K562 (cell line): ENCODE measurements around the gene LLGL1.

Source experiments
- CEBPB ChIP-seq: fragments of 450-650 bp; IDR thresholded peaks from 2 replicates; pipeline ENCODE4 v1.6.1; 2016; ENCODE audit warnings: missing genetic modification characterization, missing compliant biosample characterization
- EP300 ChIP-seq: IDR thresholded peaks from 2 replicates; pipeline ENCODE4 v1.6.1; 2012; ENCODE audit warnings: low read length, improper control_type of control experiment
- MAFK ChIP-seq: IDR thresholded peaks from 2 replicates; pipeline ENCODE4 v1.6.1; 2011; ENCODE audit warnings: low read length, improper control_type of control experiment
- POLR2A ChIP-seq: fragments of 450-650 bp; conservative IDR thresholded peaks from 2 replicates; pipeline ENCODE4 v1.6.1; 2016
- RCOR1 ChIP-seq, 2 experiments: IDR thresholded peaks; 2 replicates each; pipeline ENCODE4 v1.6.1; 2012; ENCODE audit warnings: low read depth in 2 of 2, low read length in 2 of 2, borderline replicate concordance in 1 of 2, improper control_type of control experiment in 1 of 2
- SIN3A ChIP-seq, 2 experiments: fragments of 150-350 bp in 1 of 2; IDR thresholded peaks; 2 replicates each; pipeline ENCODE4 v1.6.1; 2011 to 2016; ENCODE audit warnings: borderline replicate concordance in 2 of 2, low read depth in 2 of 2, low read length in 2 of 2, mild to moderate bottlenecking in 2 of 2, moderate library complexity in 2 of 2; ENCODE audit not compliant: control insufficient read depth in 1 of 2
- ZNF174 ChIP-seq: fragments of 250-450 bp; sonication (Bioruptor Pico); IDR thresholded peaks from 2 replicates; pipeline ENCODE4 v1.4.0; 2020; ENCODE audit warnings: mild to moderate bottlenecking
- ZNF282 ChIP-seq: sonication (generic); formaldehyde crosslinking; IDR thresholded peaks from 2 replicates; pipeline ENCODE4 v1.8.1; 2023; ENCODE audit warnings: missing genetic modification reagents
- ZNF551 ChIP-seq: fragments of 250-450 bp; sonication (Bioruptor Pico); IDR thresholded peaks from 2 replicates; pipeline ENCODE4 v1.5.0; 2021; ENCODE audit warnings: mild to moderate bottlenecking, moderate library complexity
- TF ChIP-seq, protein P1 (sequence below): sonication (generic); formaldehyde crosslinking; IDR thresholded peaks from 2 replicates; pipeline ENCODE4 v1.8.0; 2022; ENCODE audit warnings: mild to moderate bottlenecking, missing genetic modification reagents
- TF ChIP-seq, protein P2 (sequence below): sonication (generic); formaldehyde crosslinking; IDR thresholded peaks from 2 replicates; pipeline ENCODE4 v1.8.0; 2022; ENCODE audit warnings: mild to moderate bottlenecking, low read depth, missing genetic modification reagents

DNA sequence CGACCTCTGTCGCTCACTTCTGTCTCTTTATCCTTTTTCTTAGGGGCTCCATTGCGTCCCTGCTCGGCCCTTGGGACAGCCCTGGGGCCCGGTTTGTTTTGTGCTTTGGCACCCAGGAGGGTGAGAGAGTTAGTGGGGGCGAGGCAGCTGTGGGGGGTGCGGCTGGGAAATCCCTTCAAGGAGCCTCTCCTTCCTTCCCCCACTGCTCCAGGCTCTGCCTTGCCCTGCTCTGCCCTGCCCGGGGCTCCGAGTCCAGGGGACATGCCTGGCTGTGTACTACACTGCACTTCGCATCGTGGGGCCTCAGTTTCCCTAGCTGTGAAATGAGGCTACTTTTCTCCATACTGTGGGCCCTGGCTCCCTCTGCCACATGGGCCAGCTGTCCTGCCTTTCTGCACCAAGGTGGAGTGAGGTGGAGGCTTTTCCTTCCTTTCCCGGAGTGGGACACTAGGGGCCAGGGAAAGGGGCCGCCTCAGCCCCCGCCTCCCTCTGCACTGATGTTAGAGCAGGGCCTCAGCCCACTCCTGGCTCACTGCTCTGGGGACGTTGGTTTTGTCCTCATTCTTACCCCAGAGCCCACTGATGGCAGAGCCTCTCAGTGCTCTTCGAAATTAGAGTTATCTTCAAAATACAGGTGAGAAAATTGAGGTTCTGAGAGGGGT is 980 bp downstream of the LLGL1 start:
- TF ChIP-seq CEBPB (tag), result no peak
- TF ChIP-seq, protein P1, sequence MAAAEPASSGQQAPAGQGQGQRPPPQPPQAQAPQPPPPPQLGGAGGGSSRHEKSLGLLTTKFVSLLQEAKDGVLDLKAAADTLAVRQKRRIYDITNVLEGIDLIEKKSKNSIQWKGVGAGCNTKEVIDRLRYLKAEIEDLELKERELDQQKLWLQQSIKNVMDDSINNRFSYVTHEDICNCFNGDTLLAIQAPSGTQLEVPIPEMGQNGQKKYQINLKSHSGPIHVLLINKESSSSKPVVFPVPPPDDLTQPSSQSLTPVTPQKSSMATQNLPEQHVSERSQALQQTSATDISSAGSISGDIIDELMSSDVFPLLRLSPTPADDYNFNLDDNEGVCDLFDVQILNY (CRISPR knock-in tag), result no peak
- TF ChIP-seq SIN3A (IDR thresholded peaks at IDR 0.05; ENCODE audit: borderline replicate concordance in 2 of 2, control insufficient read depth in 1 of 2, low read depth in 2 of 2, low read length in 2 of 2), result no peak
- no peak for TF ChIP-seq ZNF551 (CRISPR knock-in tag)
- TF ChIP-seq MAFK, result no peak
- TF ChIP-seq RCOR1 (IDR thresholded peaks at IDR 0.05; ENCODE audit: borderline replicate concordance in 1 of 2, low read depth in 2 of 2, low read length in 2 of 2), result no peak
- no peak for TF ChIP-seq ZNF282
- TF ChIP-seq EP300, result no peak
- TF ChIP-seq ZNF174, result no peak
- TF ChIP-seq, protein P2, sequence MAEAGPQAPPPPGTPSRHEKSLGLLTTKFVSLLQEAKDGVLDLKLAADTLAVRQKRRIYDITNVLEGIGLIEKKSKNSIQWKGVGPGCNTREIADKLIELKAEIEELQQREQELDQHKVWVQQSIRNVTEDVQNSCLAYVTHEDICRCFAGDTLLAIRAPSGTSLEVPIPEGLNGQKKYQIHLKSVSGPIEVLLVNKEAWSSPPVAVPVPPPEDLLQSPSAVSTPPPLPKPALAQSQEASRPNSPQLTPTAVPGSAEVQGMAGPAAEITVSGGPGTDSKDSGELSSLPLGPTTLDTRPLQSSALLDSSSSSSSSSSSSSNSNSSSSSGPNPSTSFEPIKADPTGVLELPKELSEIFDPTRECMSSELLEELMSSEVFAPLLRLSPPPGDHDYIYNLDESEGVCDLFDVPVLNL (CRISPR knock-in tag), result no peak
- no peak for TF ChIP-seq POLR2A
